ENCODE results near the gene HOXA5. TPM values are rescaled to one million over a fixed set of nuclear protein-coding genes. Genes with fewer than 3 reads are reported as not detected.

The HOXA5 gene
- total and polyA plus RNA-seq, 8 donors, result 2.9 to 53.1 (median 10.7) TPM

DNA sequence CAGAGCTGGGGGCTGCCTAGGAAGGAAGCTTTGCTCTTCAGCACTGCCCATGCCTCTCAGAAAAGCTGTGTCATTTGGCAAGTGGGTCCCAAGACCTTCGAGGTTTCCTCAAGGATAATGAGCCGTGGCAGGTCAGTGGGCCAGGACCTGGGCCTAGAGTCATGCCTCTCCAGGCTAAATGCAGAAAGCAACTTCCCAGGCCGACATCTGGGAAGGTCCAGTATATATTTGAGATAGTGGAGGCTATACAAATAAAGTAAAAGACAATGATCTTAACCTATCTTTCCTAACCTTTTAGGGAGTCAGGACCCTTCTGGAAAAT is 33.0 kb upstream of the HOXA5 start:
- 71 to 77% (median 76%) methylated on average over 3 of the region's 3 CpGs for WGBS, 5 donors

DNA sequence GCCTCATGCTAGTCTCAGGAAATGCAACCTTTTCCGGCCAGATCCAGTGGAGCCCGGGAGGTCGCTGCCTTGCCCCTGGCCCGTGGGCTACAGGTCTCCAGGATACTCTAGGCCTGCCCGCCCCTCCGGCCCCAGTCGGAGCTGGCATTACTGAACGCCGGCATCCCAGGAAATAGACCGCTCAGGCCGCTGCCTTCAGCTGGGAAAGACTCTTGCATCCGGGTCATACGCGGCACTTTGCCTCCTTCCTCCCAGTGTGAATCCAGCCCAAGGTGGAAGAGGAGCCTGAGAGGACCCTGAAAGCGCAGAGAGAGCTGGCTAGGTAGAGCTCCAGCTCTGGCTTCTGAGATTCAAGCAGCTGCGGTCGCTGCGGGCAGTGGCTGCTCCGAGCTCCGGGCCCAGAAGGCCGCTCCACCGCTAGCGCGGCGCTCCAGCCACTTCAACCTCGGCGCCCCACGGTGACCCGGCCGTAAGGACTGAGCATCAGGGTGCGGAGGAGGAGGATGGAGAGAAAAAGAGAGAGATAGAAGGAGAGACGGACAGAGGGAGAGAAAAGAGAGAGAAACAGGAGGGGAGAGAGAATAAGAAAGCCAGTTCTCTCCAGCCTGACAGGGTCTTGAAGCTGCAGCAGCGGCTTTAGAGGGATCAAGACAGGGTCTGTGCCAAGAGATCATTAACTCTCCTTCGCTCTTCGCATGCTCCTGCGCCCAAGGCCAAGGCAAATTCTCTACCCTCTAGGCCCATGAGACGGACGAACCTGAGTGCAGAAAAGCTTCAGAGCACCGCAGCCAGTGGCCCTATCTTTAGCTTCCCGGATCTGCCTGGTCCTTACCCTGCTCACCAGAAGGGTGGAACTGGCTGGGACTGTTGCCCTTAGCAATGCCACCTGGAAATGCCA is 32.4 kb upstream of the HOXA5 start:
- WGBS, 5 donors, result 34 to 63% (median 38%) methylated on average over 38 to 40 of the region's 40 CpGs
- Histone ChIP-seq H3K36me3 (no peaks in the 10 kb centered on the region), H3K9me3 (peaks cover 0 to 9% (median 0%) of the 10 kb centered on the region in 4 donors), H3K4me1 (peaks cover 27 to 45% (median 40%) of the 10 kb centered on the region in 4 donors), H3K27me3 (peaks cover 55 to 100% (median 98%) of the 10 kb centered on the region in 3 donors), H3K4me3 (no peak overlapping the region), H3K27ac (no peak overlapping the region)
- intact Hi-C loops (cut with DNase I; ENCODE audit: low total_unique reads), result loop anchor here (10.0 kb wide), 1 partner anchor 1301 kb away; no protein-coding TSS in a partner anchor
- no peak for DNase-seq
- no peak for TF ChIP-seq POLR2AphosphoS5 (IDR thresholded peaks at IDR 0.05)
- no peak for TF ChIP-seq EP300 (IDR thresholded peaks at IDR 0.05)
- TF ChIP-seq CTCF (IDR thresholded peaks at IDR 0.05), result no peak
- no peak for TF ChIP-seq POLR2A (IDR thresholded peaks at IDR 0.05)

More for the DNA sequence above, 33.0 kb upstream of the HOXA5 start:
- Histone ChIP-seq H3K27ac (no peak overlapping the region), H3K36me3 (no peaks in the 10 kb centered on the region), H3K27me3 (peaks cover 56 to 100% (median 93%) of the 10 kb centered on the region in 3 donors), H3K4me1 (peaks cover 27 to 44% (median 40%) of the 10 kb centered on the region in 4 donors), H3K4me3 (no peak overlapping the region), H3K9me3 (peaks cover 0 to 9% (median 0%) of the 10 kb centered on the region in 4 donors)
- no peak for DNase-seq
- intact Hi-C loops (cut with DNase I; ENCODE audit: low total_unique reads), result loop anchor here (10.0 kb wide), 1 partner anchor 1302 kb away; no protein-coding TSS in a partner anchor
- TF ChIP-seq EP300 (IDR thresholded peaks at IDR 0.05) (no peak), POLR2A (IDR thresholded peaks at IDR 0.05) (no peak), CTCF (IDR thresholded peaks at IDR 0.05) (no peak), POLR2AphosphoS5 (IDR thresholded peaks at IDR 0.05) (no peak)

DNA sequence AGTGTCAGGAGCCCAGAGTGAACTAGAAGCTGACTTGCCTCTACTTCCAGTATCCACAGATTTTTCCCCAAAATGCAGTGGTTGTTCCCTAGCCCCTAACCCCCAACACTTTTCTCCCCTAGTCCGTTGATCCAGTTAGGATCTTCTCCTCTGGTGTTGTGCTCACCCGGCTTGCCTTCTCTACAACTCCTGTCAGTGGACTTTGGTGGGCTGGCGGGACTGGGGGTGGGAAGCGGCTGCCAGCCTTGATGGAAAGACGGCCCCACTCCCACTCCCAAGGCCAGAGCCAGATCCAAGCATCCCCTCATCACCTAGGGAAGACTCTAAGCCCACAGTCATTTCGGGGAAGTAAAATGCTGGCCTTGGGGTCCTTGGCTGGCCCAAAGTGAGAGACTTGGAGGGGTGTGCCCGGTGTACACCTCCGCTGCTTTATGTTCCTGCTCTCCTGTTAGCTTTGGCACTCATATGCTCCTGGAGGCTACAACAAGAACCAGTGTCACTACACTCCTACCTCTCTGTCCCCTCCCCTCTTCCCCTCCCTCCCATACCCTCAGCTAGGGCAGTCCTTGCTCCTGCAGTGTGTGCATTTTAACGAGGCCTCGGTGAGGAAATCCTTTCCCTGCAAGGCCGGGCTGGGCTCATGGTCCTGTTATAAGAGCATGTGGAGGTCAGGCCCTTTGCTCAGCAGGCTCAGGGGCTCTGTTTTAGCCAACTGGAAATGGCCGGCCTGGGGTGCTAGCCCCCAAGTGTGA is 31.6 kb upstream of the HOXA5 start:
- no peak overlapping the region for H3K4me3 ChIP-seq
- no peak overlapping the region for H3K27ac ChIP-seq
- intact Hi-C loops (cut with DNase I; ENCODE audit: low total_unique reads), result loop anchor here (10.0 kb wide), 1 partner anchor 1300 kb away; no protein-coding TSS in a partner anchor
- 45 to 57% (median 52%) methylated on average over 11 to 12 of the region's 12 CpGs for WGBS, 5 donors
- DNase-seq, result no peak
- H3K9me3 ChIP-seq, result peaks cover 0 to 10% (median 0%) of the 10 kb centered on the region in 4 donors
- peaks cover 26 to 45% (median 39%) of the 10 kb centered on the region in 4 donors for H3K4me1 ChIP-seq
- H3K36me3 ChIP-seq, result no peaks in the 10 kb centered on the region
- TF ChIP-seq POLR2A (IDR thresholded peaks at IDR 0.05) (no peak), CTCF (IDR thresholded peaks at IDR 0.05) (no peak), POLR2AphosphoS5 (IDR thresholded peaks at IDR 0.05) (no peak), EP300 (IDR thresholded peaks at IDR 0.05) (no peak)
- H3K27me3 ChIP-seq, result peaks cover 49 to 100% (median 98%) of the 10 kb centered on the region in 3 donors
